Skeletal muscle satellite cell (primary cell): ENCODE measurements around the gene POLA1.

Experiments
- H3K27me3 ChIP-seq: 2 replicates; pipeline ENCODE4 v1.7.0; 2013; ENCODE audit warnings: low read length; ENCODE audit not compliant: control insufficient read depth, insufficient read depth
- H3K36me3 ChIP-seq: 2 replicates; pipeline ENCODE4 v1.7.0; 2013; ENCODE audit warnings: mild to moderate bottlenecking, control low read depth, low read length; ENCODE audit not compliant: insufficient read depth
- H3K4me1 ChIP-seq: 2 replicates; pipeline ENCODE4 v1.7.0; 2013; ENCODE audit warnings: low read length; ENCODE audit not compliant: control insufficient read depth, insufficient read depth
- H3K4me2 ChIP-seq: 2 replicates; pipeline ENCODE4 v1.7.0; 2013; ENCODE audit warnings: mild to moderate bottlenecking, low read length
- H3K4me3 ChIP-seq: 2 replicates; pipeline ENCODE4 v1.7.0; 2013; ENCODE audit warnings: low read length
- H3K9ac ChIP-seq: 2 replicates; pipeline ENCODE4 v1.7.0; 2013; ENCODE audit warnings: mild to moderate bottlenecking, low read depth, low read length, moderate library complexity
- H3K9me3 ChIP-seq: replicated peaks from 2 replicates; pipeline ENCODE4 v1.7.0; 2013; ENCODE audit warnings: mild to moderate bottlenecking, control low read depth, low read length

POLA1 gene

GRCh38 chrX:24886916-24887315 lies 193.2 kb downstream of the POLA1 start:
- no peak overlapping the region for H3K9ac ChIP-seq
- H3K4me3 ChIP-seq, result no peak overlapping the region
- H3K36me3 ChIP-seq, result no peaks in the 10 kb centered on the region
- no peaks in the 10 kb centered on the region for H3K4me1 ChIP-seq
- no peak overlapping the region for H3K4me2 ChIP-seq
- no peaks in the 10 kb centered on the region for H3K27me3 ChIP-seq
- H3K9me3 ChIP-seq, result no peaks in the 10 kb centered on the region

GRCh38 chrX:24890677-24891076 lies 197.0 kb downstream of the POLA1 start:
- Histone ChIP-seq H3K4me1 (no peaks in the 10 kb centered on the region), H3K9ac (no peak overlapping the region)

GRCh38 chrX:24899391-24899790 lies 205.7 kb downstream of the POLA1 start:
- H3K9ac ChIP-seq, result no peak overlapping the region
- no peaks in the 10 kb centered on the region for H3K27me3 ChIP-seq
- H3K4me2 ChIP-seq, result no peak overlapping the region
- H3K36me3 ChIP-seq, result no peaks in the 10 kb centered on the region
- H3K4me1 ChIP-seq, result no peaks in the 10 kb centered on the region
- no peak overlapping the region for H3K4me3 ChIP-seq
- H3K9me3 ChIP-seq, result no peaks in the 10 kb centered on the region

More at GRCh38 chrX:24890677-24891076, 197.0 kb downstream of the POLA1 start:
- Histone ChIP-seq H3K9me3 (no peaks in the 10 kb centered on the region), H3K36me3 (no peaks in the 10 kb centered on the region), H3K4me2 (no peak overlapping the region), H3K4me3 (no peak overlapping the region), H3K27me3 (no peaks in the 10 kb centered on the region)

- Histone ChIP-seq H3K9ac (no peak overlapping the region), H3K9me3 (no peaks in the 10 kb centered on the region), H3K4me2 (no peak overlapping the region), H3K27me3 (no peaks in the 10 kb centered on the region), H3K4me3 (no peak overlapping the region), H3K36me3 (no peaks in the 10 kb centered on the region), H3K4me1 (no peaks in the 10 kb centered on the region)
These were observed 206.5 kb downstream of the POLA1 start for GRCh38 chrX:24900234-24900633.

GRCh38 chrX:24902806-24903205 lies 209.1 kb downstream of the POLA1 start:
- no peaks in the 10 kb centered on the region for H3K9me3 ChIP-seq
- H3K36me3 ChIP-seq, result no peaks in the 10 kb centered on the region
- H3K4me2 ChIP-seq, result no peak overlapping the region
- no peaks in the 10 kb centered on the region for H3K27me3 ChIP-seq
- no peak overlapping the region for H3K4me3 ChIP-seq
- H3K4me1 ChIP-seq, result no peaks in the 10 kb centered on the region
- no peak overlapping the region for H3K9ac ChIP-seq

- Histone ChIP-seq H3K36me3 (no peaks in the 10 kb centered on the region), H3K4me2 (no peak overlapping the region), H3K4me1 (no peaks in the 10 kb centered on the region), H3K27me3 (no peaks in the 10 kb centered on the region), H3K9ac (no peak overlapping the region), H3K4me3 (no peak overlapping the region), H3K9me3 (no peaks in the 10 kb centered on the region)
These were observed 225.0 kb downstream of the POLA1 start for GRCh38 chrX:24918715-24919114.

GRCh38 chrX:24920769-24921168 lies 227.1 kb downstream of the POLA1 start:
- Histone ChIP-seq H3K36me3 (no peaks in the 10 kb centered on the region), H3K4me1 (no peaks in the 10 kb centered on the region), H3K4me3 (no peak overlapping the region), H3K9ac (no peak overlapping the region), H3K27me3 (no peaks in the 10 kb centered on the region), H3K9me3 (no peaks in the 10 kb centered on the region), H3K4me2 (no peak overlapping the region)

- Histone ChIP-seq H3K4me1 (no peaks in the 10 kb centered on the region), H3K36me3 (no peaks in the 10 kb centered on the region), H3K9me3 (no peaks in the 10 kb centered on the region), H3K9ac (no peak overlapping the region), H3K27me3 (no peaks in the 10 kb centered on the region), H3K4me2 (no peak overlapping the region), H3K4me3 (no peak overlapping the region)
These were observed 231.7 kb downstream of the POLA1 start for GRCh38 chrX:24925430-24925829.

GRCh38 chrX:24927372-24927771 lies 233.7 kb downstream of the POLA1 start:
- H3K4me3 ChIP-seq, result no peak overlapping the region
- H3K9ac ChIP-seq, result no peak overlapping the region
- H3K4me1 ChIP-seq, result no peaks in the 10 kb centered on the region
- H3K4me2 ChIP-seq, result no peak overlapping the region
- H3K9me3 ChIP-seq, result no peaks in the 10 kb centered on the region
- H3K27me3 ChIP-seq, result no peaks in the 10 kb centered on the region
- H3K36me3 ChIP-seq, result no peaks in the 10 kb centered on the region

GRCh38 chrX:24928114-24928513 lies 234.4 kb downstream of the POLA1 start:
- Histone ChIP-seq H3K27me3 (no peaks in the 10 kb centered on the region), H3K9me3 (no peaks in the 10 kb centered on the region), H3K4me2 (no peak overlapping the region), H3K9ac (no peak overlapping the region), H3K4me1 (no peaks in the 10 kb centered on the region), H3K4me3 (no peak overlapping the region), H3K36me3 (no peaks in the 10 kb centered on the region)

- Histone ChIP-seq H3K36me3 (no peaks in the 10 kb centered on the region), H3K4me1 (no peaks in the 10 kb centered on the region), H3K4me3 (no peak overlapping the region), H3K9me3 (no peaks in the 10 kb centered on the region), H3K4me2 (no peak overlapping the region), H3K27me3 (no peaks in the 10 kb centered on the region), H3K9ac (no peak overlapping the region)
These were observed 240.6 kb downstream of the POLA1 start for GRCh38 chrX:24934279-24934678.

GRCh38 chrX:24945009-24945408 lies 251.3 kb downstream of the POLA1 start:
- Histone ChIP-seq H3K9ac (no peak overlapping the region), H3K27me3 (no peaks in the 10 kb centered on the region), H3K36me3 (no peaks in the 10 kb centered on the region), H3K4me1 (no peaks in the 10 kb centered on the region), H3K4me2 (no peak overlapping the region), H3K4me3 (no peak overlapping the region), H3K9me3 (no peaks in the 10 kb centered on the region)
